Activated CD8-positive, alpha-beta T cell treated with anti-CD3 and anti-CD28 coated beads for 36 hours (primary cell): ENCODE results near the gene NOL8. TPM values are rescaled to one million over a fixed set of nuclear protein-coding genes. Genes with fewer than 3 reads are reported as not detected.

Source experiments
- ATAC-seq: fragments of 200-7000 bp; cut with Tn5 transposase; one replicate; pipeline ENCODE4 v1.10.0; 2021; ENCODE audit warnings: mild to moderate bottlenecking, moderate library complexity
- CTCF ChIA-PET: fragments of 350-600 bp; sonication (Branson Sonifier 250); formaldehyde crosslinking; loops from one replicate; lab custom pipeline; 2021; ENCODE audit warnings: antibody characterized with exemption; lab: Charles Lee
- POLR2A ChIA-PET: fragments of 350-600 bp; sonication (Branson Sonifier 250); formaldehyde crosslinking; loops from one replicate; lab custom pipeline; 2021; ENCODE audit warnings: antibody characterized with exemption; lab: Charles Lee
- DNase-seq: peaks from one replicate; pipeline ENCODE4 v3.0.0-alpha.2; 2020
- H3K27ac Mint-ChIP-seq: one replicate; pipeline ENCODE4 v1.8.0; 2021; ENCODE audit warnings: mild to moderate bottlenecking, mixed read lengths
- H3K27me3 Mint-ChIP-seq: one replicate; pipeline ENCODE4 v1.8.0; 2021; ENCODE audit warnings: mixed read lengths
- H3K36me3 Mint-ChIP-seq: one replicate; pipeline ENCODE4 v1.8.0; 2021; ENCODE audit warnings: low read depth, mixed read lengths
- H3K4me1 Mint-ChIP-seq: one replicate; pipeline ENCODE4 v1.8.0; 2021; ENCODE audit warnings: low read depth, mixed read lengths
- H3K4me3 Mint-ChIP-seq: one replicate; pipeline ENCODE4 v1.8.0; 2021; ENCODE audit warnings: mild to moderate bottlenecking, moderate library complexity, mixed read lengths
- H3K9me3 Mint-ChIP-seq: one replicate; pipeline ENCODE4 v1.8.0; 2021; ENCODE audit warnings: mixed read lengths
- intact Hi-C: fragments of 100-400 bp; cut with micrococcal nuclease; formaldehyde crosslinking; loops from one replicate; pipeline ENCODE4 v1.10.0; 2022
- total RNA-seq, 2 experiments: library from RNA; stranded (reverse); gene quantifications; one replicate each; pipeline ENCODE4 v1.2.3, GENCODE V29; 2021
- TF ChIP-seq, protein P1 (sequence below): fragments of 200-600 bp; IDR thresholded peaks from one replicate; pipeline ENCODE4 v1.8.0; 2022; ENCODE audit warnings: antibody characterized with exemption, mild to moderate bottlenecking

NOL8 gene
- 10 to 100 TPM; 44.1 to 46.5 TPM for total RNA-seq

DNA sequence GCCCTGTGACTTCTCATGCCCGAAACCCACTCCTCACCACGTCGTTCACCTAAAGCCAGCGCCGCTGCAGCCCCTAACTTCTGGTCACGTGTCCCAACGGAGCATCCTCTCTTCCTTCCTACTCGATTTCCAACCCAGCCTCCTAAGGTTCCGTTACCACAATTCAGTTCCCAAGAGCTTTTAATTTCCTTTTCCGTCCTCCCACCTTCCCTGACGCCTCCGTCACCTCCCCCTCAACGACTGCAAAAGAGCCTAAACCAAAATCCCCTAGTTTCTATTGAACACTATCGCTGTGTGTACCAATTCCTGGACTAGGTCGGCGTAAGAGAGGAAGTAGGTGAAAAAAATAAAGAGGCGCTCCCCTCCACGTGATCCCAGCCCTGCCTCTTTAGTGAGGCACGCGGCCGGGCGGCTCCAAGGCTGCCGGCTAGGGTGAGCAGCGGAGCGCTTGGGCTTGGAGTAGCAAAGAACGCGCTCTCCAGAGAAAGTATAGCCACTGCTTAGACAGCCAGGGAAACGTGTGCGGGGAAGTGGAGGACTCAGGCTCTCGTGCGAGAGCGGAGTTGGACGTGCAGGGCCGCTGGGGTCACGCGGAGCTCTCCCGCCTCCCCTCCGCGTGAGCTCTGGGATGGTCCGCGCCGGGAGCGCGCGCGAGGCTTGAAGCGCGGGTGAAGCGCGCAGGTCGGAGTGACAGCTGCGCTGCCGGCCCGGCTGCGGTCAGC is at the start of gene NOL8, which contains the start of gene CENPP:
NOL8 (minus strand) TSS at position 82 of the 722 bp plus-strand sequence. CDS start 1,189 bp downstream, outside the sequence.
CENPP (plus strand) TSS at position 685 of the 722 bp plus-strand sequence.
- H3K27ac Mint-ChIP-seq, result peak within 1 kb of the TSS; percentile 98
- TF ChIP-seq, protein P1, sequence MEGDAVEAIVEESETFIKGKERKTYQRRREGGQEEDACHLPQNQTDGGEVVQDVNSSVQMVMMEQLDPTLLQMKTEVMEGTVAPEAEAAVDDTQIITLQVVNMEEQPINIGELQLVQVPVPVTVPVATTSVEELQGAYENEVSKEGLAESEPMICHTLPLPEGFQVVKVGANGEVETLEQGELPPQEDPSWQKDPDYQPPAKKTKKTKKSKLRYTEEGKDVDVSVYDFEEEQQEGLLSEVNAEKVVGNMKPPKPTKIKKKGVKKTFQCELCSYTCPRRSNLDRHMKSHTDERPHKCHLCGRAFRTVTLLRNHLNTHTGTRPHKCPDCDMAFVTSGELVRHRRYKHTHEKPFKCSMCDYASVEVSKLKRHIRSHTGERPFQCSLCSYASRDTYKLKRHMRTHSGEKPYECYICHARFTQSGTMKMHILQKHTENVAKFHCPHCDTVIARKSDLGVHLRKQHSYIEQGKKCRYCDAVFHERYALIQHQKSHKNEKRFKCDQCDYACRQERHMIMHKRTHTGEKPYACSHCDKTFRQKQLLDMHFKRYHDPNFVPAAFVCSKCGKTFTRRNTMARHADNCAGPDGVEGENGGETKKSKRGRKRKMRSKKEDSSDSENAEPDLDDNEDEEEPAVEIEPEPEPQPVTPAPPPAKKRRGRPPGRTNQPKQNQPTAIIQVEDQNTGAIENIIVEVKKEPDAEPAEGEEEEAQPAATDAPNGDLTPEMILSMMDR, result no peak
- no peaks in the 10 kb centered on the region for H3K9me3 Mint-ChIP-seq
- ChIA-PET POLR2A (interaction anchor here (0.7 to 2.5 kb wide), 19 partner anchors 8 to 1500 kb away, joined by 3 to 13 read pairs (median 3); partner anchors contain the start of genes IARS1 and IPPK), CTCF (interaction anchor here (1.3 to 1.7 kb wide), 4 partner anchors 34 to 187 kb away, joined by 3 to 7 read pairs (median 5); no protein-coding TSS in a partner anchor)
- intact Hi-C loops, result loop anchor here (10.0 kb wide), 2 partner anchors 119 to 309 kb away; no protein-coding TSS in a partner anchor
- peak within 1 kb of the TSS; percentile 99 for H3K4me3 Mint-ChIP-seq
- ATAC-seq, result peak; percentile 94
- peaks cover 28% of the 10 kb centered on the region for H3K36me3 Mint-ChIP-seq
- peaks cover 34% of the 10 kb centered on the region for H3K4me1 Mint-ChIP-seq
- DNase-seq, result peak; percentile 89
- no peaks in the 10 kb centered on the region for H3K27me3 Mint-ChIP-seq

- Mint-ChIP-seq H3K27me3 (no peaks in the 10 kb centered on the region), H3K36me3 (peaks cover 31% of the 10 kb centered on the region), H3K4me3 (no peak overlapping the region), H3K4me1 (no peaks in the 10 kb centered on the region), H3K9me3 (peaks cover 17% of the 10 kb centered on the region), H3K27ac (no peak overlapping the region)
- no peak for DNase-seq
- intact Hi-C loops, result no loop called here
- TF ChIP-seq, protein P1, result no peak
- CTCF ChIA-PET, result no interaction called here
- ATAC-seq, result no peak
- POLR2A ChIA-PET, result no interaction called here
Observed at GRCh38 chr9:92373167-92373566, 48.0 kb upstream of the NOL8 start.

GRCh38 chr9:92369075-92369474 is 43.9 kb upstream of the NOL8 start:
- TF ChIP-seq, protein P1, result no peak

GRCh38 chr9:92360083-92360482 is 34.9 kb upstream of the NOL8 start:
- POLR2A ChIA-PET, result no interaction called here
- no peaks in the 10 kb centered on the region for H3K27me3 Mint-ChIP-seq
- CTCF ChIA-PET, result no interaction called here
- H3K4me1 Mint-ChIP-seq, result no peaks in the 10 kb centered on the region
- DNase-seq (no peak), ATAC-seq (no peak)
- intact Hi-C loops, result no loop called here
- peaks cover 14% of the 10 kb centered on the region for H3K9me3 Mint-ChIP-seq
- TF ChIP-seq, protein P1, result no peak
- no peak overlapping the region for H3K27ac Mint-ChIP-seq
- no peak overlapping the region for H3K4me3 Mint-ChIP-seq
- peaks cover 30% of the 10 kb centered on the region for H3K36me3 Mint-ChIP-seq

More at GRCh38 chr9:92369075-92369474, 43.9 kb upstream of the NOL8 start:
- ATAC-seq (no peak), DNase-seq (no peak)
- intact Hi-C loops, result no loop called here
- H3K27ac Mint-ChIP-seq, result no peak overlapping the region
- H3K36me3 Mint-ChIP-seq, result peaks cover 20% of the 10 kb centered on the region
- CTCF ChIA-PET, result no interaction called here
- POLR2A ChIA-PET, result no interaction called here
- H3K9me3 Mint-ChIP-seq, result peaks cover 7% of the 10 kb centered on the region
- H3K4me1 Mint-ChIP-seq, result no peaks in the 10 kb centered on the region
- H3K27me3 Mint-ChIP-seq, result no peaks in the 10 kb centered on the region
- no peak overlapping the region for H3K4me3 Mint-ChIP-seq
